Measurements from ENCODE around the gene SLC4A9.

Gene SLC4A9

DNA sequence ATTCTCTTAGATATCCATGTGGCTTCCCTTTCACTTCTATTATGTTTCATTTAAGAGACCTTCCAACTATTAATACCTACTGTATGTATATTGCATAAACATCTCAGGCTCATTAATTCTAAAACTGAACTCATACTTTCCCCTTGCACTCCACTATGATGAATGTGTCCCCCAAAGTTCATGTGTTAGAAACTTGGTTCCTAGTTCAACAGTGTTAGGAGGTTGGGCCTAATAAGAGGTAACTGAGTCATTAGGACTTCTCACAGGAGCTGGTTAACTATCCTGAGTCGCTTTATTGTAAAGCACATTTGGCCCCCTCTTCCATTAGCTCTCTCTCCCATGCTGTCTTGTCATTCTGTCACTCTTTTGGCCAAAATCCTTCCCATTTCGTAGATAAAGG, 63.6 kb downstream of the SLC4A9 start:
- peaks cover 30% of the 10 kb centered on the region for H3K9me3 Mint-ChIP-seq
- TF ChIP-seq, protein P1, sequence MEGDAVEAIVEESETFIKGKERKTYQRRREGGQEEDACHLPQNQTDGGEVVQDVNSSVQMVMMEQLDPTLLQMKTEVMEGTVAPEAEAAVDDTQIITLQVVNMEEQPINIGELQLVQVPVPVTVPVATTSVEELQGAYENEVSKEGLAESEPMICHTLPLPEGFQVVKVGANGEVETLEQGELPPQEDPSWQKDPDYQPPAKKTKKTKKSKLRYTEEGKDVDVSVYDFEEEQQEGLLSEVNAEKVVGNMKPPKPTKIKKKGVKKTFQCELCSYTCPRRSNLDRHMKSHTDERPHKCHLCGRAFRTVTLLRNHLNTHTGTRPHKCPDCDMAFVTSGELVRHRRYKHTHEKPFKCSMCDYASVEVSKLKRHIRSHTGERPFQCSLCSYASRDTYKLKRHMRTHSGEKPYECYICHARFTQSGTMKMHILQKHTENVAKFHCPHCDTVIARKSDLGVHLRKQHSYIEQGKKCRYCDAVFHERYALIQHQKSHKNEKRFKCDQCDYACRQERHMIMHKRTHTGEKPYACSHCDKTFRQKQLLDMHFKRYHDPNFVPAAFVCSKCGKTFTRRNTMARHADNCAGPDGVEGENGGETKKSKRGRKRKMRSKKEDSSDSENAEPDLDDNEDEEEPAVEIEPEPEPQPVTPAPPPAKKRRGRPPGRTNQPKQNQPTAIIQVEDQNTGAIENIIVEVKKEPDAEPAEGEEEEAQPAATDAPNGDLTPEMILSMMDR (IDR thresholded peaks at IDR 0.05): no peak
- H3K4me1 Mint-ChIP-seq: no peaks in the 10 kb centered on the region
- DNase-seq: no peak
- H3K4me3 Mint-ChIP-seq: no peak overlapping the region
- no peak overlapping the region for H3K27ac Mint-ChIP-seq
- H3K36me3 Mint-ChIP-seq (ENCODE audit: low read depth): peaks cover 69% of the 10 kb centered on the region
- H3K27me3 Mint-ChIP-seq (ENCODE audit: low read depth, poor library complexity): no peaks in the 10 kb centered on the region

DNA sequence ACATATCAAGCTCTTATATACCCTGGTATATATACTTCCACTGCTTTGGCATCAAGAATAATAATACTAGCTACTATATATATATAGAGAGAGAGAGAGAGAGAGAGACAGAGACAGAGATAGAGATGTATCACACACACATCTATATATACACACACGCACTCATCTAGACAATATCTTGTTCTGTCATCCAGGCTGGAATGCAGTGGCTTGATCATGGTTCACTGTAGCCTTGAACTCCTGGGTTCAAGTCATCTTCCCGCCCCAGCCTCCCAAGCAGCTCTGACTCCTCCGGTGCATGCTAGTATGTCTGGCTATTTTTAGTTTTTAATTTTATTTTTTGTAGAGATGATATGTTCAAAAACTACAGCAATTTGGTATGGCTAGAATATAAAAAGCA, 64.1 kb downstream of the SLC4A9 start:
- no peak overlapping the region for H3K27ac Mint-ChIP-seq
- no peak for DNase-seq
- TF ChIP-seq, protein P1 (IDR thresholded peaks at IDR 0.05): no peak
- peaks cover 31% of the 10 kb centered on the region for H3K9me3 Mint-ChIP-seq
- no peak overlapping the region for H3K4me3 Mint-ChIP-seq
- peaks cover 67% of the 10 kb centered on the region for H3K36me3 Mint-ChIP-seq (ENCODE audit: low read depth)
- no peaks in the 10 kb centered on the region for H3K4me1 Mint-ChIP-seq
- H3K27me3 Mint-ChIP-seq (ENCODE audit: low read depth, poor library complexity): no peaks in the 10 kb centered on the region
